CD1c-positive myeloid dendritic cell (primary cell): ENCODE data around the gene FLT4.

Experiments
- DNase-seq: peaks from one replicate; pipeline ENCODE4 v3.0.0-alpha.2; 2016; ENCODE audit errors: extremely low spot score

FLT4 gene

GRCh38 chr5:180607861-180608571 is 41.4 kb downstream of the FLT4 start:
- DNase-seq, result no peak

DNA sequence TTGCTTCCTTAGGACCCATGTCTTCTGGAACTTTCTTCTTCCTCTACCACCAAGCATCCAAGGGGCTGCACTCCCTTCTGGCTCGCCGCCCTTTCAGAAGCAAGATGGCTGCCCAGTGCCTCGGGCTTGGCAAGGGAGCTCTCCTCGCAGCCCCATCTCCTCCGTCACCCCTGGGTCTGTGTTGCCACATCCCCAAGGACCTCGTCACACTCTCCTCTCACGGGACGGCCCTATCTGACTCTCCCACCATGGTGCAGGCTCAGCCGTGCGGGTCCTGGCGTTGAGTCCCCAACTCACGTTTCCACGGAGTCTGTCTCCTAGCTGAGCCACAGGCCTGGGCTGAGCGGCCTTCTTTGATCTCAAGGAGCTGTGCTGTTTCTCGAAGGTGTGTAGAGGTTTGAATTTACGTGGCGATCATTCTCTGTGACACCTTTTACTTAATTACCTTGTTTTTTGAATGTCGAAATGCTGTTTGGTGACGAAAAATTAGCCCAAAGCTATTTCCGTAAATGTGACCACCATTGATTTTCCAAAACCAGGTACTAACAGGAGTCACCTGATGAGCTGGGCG is 43.1 kb downstream of the FLT4 start:
- no peak for DNase-seq

GRCh38 chr5:180605554-180606214 is 43.7 kb downstream of the FLT4 start:
- peak; percentile 38 for DNase-seq

- no peak for DNase-seq
These were observed 45.1 kb downstream of the FLT4 start for GRCh38 chr5:180604271-180604670.

DNA sequence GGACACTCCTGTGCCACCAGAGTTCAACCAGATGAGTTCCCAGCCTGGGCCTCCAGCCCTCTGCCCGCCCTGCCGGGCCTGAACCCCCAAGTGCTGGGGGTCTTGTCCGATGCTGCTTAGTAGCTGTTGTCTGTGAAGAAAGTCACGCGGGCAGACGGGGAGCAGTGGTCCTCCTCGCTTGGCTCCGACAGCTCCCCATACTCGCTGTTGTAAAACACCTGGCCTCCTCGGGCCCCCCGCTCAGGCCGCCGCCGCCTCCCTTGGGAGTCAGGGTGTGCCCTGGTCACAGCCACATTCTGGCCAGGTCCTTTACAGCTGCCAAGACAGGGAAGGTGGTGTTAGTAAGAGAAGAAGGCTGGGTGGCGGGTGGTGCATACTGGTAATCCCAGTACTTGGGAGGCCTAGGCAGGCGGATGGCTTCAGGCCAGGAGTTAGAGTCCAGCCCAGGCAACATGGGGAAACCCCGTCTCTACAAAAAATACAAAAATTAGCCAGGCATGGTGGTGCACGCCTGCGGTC is 46.3 kb downstream of the FLT4 start:
- DNase-seq, result no peak

DNA sequence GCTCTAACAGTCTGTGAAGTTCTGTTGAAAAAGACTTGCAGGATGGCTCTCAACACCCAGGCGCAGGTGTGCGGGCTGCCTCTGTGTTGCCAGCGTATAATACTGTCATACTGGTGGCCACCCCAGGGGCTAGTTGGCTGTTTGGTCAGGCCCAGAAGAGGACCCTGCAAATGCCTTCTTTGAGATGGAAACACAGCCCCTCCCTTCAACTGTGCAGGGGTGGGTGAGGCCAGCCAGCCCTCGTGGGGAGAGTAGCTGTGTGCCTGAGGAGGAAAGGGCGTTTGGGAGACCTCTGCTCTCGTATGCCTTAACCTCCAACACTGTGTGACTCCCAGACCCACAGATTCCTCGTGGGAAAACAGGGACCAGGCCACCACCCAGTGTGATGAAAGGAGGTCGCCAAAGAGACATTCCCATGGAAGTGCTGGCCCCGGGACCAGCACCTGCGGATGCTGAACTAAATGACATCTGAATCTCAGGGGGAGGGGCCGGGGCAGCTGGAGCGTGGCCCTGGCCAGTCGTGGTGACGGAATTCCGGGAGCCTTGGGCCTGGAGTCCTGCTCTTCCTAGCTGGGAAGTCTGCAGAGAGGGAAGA is 46.8 kb downstream of the FLT4 start:
- DNase-seq, result no peak

- no peak for DNase-seq
These were observed 47.6 kb downstream of the FLT4 start for GRCh38 chr5:180601591-180602480.

DNA sequence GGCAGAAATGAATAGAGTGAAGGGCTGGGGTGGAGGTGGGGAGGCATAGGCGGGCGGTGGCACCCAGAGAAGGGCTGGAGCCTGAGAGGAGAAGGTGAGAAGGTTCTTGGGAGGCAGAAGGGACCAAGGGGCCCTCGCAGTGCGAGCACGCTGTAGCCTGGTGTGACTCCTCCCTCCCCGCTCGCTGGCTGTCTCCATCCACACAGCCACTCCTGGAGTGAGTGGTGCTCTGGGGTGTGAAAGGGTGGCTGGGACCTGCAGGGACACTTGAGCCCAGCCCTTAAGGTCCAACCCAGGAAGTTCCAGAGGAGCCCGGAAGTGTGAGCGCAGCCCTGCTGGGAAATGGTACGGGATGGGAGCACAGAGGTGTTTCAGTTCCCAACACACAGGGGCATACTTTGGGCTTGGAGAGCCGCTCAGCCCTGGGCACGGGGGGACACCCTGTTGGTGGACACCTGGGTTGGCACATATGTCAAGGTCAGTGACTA is 48.8 kb downstream of the FLT4 start:
- DNase-seq, result no peak

GRCh38 chr5:180599981-180600553 is 49.3 kb downstream of the FLT4 start:
- no peak for DNase-seq

DNA sequence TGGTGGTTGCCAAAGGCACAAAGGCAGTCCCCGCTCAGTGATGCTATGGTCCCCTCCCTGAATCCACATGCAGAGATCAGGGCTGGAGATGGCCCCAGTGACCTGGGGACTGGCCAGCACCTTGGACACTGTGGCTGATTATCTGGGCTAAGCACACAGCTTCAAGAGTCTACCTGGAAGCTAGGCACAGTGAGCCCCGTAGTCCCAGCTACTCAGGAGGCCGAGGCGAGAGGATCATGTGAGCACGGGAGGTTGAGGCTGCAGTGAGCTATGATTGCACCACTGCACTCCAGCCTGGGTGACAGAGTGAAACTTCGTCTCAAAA is 49.8 kb downstream of the FLT4 start:
- no peak for DNase-seq

DNA sequence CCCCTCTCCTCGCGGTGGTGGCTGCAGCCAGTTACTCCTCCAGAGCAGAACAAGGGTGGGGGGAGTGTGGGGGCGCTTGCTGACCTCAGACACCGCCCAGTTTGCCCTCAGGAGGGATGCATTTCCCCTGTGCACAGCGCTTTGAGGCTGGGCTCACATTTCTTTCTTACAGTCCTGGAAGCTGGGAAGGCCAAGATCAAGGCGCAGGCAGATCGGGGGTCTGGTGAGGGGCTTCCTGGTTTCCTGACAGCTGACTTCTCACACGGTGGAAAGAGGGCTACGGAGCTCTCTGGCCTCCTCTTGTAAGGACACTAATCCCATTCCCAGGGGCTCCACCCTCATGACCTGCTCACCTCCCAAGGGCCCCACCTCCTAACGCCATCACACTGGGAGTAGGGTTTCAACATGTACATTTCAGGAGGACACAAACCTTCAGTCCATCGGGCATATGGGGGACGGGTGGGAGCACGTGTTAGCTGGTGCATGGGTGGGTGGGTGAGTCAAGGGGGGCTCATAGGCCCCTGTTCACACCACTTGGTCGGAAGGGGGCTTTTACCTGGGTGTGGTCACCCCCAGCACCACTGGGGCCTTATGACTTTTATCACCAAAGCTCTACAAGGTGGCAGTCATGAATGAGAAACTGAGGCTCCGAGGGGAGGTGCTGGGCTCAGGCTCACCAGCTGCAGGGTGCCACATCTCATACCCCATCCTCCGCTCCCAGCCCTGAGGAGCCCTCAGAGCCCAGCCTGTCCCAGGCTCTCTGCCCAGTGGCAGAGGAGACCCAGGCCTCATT is 50.4 kb downstream of the FLT4 start:
- DNase-seq, result no peak

DNA sequence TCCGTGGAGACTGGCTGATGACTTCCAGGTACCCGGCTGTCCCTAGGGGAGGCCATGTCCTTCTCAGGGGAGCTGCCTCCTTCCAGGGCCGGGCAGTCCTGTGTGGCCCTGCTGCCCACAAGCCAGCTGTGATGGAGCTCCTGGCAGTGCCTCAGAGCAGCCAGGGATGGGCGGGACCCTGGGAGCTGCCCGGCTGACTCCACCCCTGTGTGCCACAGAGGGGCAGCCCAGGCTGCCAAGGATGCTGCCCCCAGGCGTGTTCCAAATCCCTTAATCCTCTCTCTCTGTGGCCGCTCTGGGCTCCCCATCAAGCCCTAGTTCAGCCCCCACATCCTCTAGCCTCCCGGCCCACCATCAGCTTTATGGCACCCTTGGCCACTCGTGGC is 51.1 kb downstream of the FLT4 start:
- DNase-seq, result no peak

DNA sequence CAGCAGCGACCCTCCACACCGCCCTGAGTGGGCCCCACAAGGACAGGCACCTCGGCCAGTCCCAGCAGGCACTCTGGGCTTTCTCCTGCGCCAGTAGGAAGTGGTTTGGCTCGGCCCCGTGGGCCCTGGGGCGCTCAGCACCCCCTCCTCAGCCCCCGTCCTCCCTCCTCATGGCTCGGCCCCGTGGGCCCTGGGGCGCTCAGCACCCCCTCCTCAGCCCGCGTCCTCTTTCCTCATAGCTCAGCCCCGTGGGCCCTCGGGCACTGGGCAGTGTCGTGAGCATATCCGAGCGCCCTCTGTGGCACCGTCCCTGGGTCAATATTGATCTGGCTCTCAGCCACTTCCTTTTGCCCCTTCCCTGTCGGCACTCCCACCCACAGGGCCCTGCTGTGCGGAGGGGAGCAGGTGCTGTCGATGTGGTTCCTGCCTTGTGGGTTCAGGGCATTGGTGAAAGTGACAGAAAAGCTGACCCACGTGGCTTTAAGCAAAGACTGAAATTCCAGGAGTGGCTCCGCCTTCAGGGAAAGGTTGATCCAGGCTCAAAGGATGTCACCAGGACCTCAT is 52.6 kb downstream of the FLT4 start:
- no peak for DNase-seq

- DNase-seq, result no peak
These were observed 53.2 kb downstream of the FLT4 start for GRCh38 chr5:180596115-180596667.

GRCh38 chr5:180595381-180596114 is 53.9 kb downstream of the FLT4 start:
- DNase-seq, result no peak

DNA sequence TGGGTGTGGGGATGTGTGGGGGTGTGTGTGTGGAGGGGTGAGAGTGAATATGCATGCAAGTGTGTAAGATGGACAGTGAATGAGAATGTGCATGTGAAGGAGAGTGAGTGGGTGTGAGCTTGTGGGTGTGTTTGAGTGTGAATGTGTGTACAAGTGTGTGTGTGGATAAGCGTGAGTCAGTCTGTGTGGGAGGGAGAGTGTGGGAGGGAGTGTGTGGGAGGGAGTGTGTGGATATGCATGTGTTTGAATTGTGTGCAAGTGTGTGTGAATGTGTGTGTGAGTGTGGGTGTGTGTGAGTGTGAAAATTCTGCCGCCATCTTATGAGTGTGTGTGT is 54.4 kb downstream of the FLT4 start:
- DNase-seq, result no peak

DNA sequence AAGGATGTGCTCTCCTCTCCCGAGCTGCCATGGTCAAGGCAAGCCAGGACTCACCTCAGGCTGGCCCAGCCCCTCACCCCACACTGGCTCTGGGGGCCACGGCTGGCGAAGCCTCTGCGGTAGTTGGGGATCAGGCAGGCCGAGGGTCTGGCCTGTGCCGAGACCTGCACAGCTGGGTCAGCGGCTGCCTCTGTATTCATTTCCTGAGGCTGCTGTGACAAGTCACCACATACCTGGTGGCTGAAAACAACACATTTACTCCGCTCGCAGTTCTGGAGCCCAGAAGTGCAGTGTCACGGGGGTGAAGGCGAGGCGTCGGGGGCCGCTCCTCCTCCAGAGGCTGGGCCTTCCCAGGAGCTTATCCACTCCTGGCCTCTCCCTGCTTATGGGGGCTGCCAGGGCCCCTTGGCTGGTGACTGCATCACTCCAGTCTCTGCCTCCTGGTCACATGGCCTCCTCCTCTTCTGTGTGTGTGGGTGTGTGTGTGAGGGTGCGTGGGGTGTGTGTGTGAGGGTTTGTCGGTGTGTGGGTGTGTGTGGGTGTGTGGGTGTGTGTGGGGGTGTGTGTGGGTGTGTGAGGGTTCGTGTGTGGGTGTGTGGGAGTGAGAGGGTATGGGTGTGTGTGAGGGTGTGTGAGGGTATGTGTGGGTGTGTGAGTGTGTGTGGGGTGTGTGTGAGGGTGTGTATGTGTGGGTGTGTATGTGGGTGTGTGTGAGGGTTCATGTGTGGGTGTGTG is 54.9 kb downstream of the FLT4 start:
- no peak for DNase-seq

- DNase-seq, result no peak
These were observed 55.8 kb downstream of the FLT4 start for GRCh38 chr5:180593446-180594206.
